GM18867 (cell line): Measurements from ENCODE around the gene LRP4.
A peak's percentile ranks its signal among the peaks of the same experiment; 100 is the strongest.

Source experiments
- ATAC-seq: cut with Tn5 transposase; IDR thresholded peaks from one replicate; pipeline ENCODE4 v1.9.1; 2021; ENCODE audit warnings: mild to moderate bottlenecking, moderate library complexity; ENCODE audit not compliant: unreplicated experiment

Gene LRP4

DNA sequence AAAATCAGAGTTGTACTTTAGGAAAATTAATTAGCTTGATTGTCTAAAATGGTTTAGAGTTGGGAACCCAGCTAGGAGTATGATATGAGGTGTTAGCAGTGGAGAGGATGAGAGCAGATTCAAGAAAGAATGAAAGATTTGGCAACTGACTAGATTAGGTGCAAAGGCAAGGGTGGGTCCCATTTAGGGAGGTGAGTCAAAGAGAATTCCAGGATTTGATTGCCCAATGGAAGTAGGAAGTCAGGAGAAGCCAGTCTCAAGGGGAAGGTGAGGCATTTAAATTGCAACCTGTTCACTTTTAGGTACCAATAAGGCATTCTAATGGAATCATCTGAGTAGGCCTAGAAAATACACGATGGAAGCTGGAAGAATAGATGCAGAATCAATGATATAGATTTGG, 68.7 kb downstream of the LRP4 start:
- ATAC-seq, result no peak

DNA sequence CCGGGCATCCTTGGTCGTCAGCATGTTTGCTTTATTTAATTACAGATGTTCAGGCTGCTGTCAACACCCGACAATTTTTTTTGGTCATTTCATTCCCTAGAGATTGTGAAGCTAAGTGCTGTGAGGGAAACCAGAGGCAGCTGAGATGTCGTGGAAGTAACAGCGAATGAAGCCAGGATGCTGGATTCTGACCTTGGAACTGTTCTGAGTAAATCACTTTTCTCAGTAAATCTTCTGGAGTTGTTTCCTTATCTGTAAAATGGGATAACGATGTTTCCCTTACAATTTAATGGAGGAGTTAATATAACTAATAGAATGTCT, 71.9 kb downstream of the LRP4 start:
- peak; percentile 5 for ATAC-seq

GRCh38 chr11:46845740-46846509, 72.4 kb downstream of the LRP4 start, which contains the start of gene CKAP5:
TSS of gene CKAP5 (minus strand) at chr11:46846280. CDS start at chr11:46821231, 25,049 bp downstream.
- ATAC-seq, result peak; percentile 95

GRCh38 chr11:46845440-46845739, 73.0 kb downstream of the LRP4 start:
- ATAC-seq, result no peak

- no peak for ATAC-seq
Observed at GRCh38 chr11:46840116-46840515, 78.2 kb downstream of the LRP4 start.

DNA sequence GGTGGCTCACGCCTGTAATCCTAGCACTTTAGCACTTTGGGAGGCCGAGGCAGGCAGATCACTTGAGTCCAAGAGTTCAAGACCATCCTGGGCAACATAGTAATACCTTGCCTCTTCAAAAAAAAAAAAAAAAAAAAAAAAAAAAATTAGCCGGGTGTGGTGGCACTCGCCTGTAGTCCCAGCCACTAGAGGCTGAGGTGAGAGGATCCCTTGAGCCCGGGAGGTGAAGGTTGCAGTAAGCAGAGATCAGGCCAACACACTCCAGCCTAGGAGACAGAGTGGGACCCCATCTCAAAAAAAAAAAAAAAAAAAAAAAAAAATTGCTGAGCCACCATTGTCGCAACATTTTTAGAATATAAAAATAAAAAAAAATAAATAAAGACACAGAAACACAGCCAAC, 79.8 kb downstream of the LRP4 start:
- ATAC-seq, result no peak

DNA sequence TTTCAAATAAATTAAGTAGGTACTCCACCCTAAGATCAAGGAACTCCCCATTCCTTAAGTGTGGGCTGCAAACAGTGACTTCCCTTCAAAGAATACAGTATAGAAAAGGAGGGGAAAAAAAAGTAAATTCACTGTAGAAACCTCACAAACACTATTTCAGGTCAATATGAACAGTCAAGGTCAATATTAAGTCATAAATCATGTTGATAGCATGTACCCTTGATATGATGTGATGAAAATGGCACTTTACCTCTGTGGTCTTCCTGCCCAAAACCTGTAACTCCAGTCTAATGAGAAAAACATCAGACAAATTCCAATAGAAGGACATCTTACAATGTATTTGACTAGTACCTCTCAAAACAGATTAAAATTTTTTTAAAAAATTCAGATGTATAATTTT, 80.5 kb downstream of the LRP4 start:
- ATAC-seq, result no peak

DNA sequence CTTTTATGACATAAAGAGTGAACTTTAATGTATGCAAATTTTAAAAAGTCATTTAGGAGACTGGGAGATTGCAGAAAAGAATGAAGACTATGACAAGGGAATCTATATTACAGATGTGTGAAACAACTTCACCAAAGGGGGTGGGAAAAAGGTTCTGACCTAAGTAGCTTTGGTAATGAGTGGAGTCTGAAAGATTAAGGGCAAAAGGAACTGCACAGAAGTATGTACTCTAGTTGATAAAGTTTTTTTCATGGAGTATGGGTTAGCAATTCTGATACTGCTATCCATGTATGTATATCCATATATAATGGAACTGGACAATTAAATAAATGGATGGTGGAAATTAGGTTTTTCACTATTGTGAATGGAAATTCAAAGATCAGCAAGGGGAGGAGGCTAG, 81.5 kb downstream of the LRP4 start:
- ATAC-seq, result no peak

GRCh38 chr11:46836431-46836830, 81.9 kb downstream of the LRP4 start:
- no peak for ATAC-seq

DNA sequence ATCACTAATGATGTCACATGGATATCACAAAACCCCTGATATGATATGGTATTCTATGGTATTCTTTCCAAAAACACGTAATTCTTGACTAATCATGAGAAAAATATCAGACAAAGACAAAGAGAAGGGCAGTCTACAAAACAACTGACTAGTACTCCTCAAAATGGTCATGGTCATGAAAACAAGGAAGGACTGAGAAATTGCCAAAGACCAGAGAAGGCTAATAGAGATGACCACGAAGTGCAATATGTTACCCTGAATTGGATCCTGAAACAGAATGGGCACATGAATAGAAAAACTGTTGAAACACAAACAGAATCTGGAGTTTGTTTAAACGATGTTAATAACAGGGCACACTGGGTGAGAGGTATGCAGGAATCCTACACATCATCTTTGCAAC, 82.5 kb downstream of the LRP4 start:
- ATAC-seq, result no peak

DNA sequence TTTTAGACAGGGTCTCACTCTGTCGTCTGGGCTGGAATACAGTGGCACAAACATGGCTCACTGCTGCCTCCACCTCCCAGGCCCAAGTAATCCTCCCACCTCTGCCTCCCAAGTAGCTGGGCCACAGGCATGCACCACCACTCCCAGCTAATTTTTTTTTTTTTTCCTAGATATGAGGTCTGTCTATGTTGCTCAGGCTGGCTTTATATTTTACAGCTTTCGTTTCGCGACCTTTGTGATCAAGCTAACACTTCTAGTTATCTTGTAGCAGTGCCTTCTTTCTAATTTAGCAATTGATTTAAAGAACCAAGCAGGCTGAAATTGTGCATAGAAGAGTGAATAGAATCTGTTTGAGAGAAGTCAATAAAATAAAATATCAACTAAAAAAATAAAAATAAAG, 83.5 kb downstream of the LRP4 start:
- no peak for ATAC-seq

DNA sequence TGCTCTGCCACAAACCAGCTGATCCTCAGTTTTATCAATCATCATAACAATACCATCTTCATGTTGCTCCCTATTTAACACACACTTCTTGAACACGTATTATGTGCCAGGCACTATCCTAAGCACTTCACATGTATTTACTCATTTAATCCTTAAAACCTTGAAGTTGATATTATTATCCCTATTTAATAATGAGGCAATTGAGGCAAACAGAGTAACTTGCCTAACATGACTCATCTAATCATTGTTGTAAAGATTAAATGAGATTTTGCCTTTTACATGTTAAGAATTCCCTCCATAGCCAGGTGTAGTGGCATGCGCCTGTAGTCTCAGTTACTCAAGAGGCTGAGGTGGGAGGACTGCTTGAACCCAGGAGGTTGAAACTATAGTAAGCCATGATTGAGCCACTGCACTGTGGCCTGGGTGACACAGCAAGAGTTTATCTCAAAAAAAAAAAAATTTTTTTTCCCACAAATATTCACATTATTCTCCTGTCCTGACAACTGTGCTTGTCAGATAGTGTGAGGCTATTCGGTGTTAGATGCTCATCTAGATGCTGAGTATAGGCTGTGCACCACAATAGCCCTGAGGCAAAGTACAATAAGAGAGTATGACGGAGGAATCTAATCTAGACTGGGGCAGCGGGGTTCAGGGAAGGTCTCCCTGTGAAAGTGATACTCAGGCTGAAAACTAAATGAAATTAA, 85.7 kb downstream of the LRP4 start:
- ATAC-seq, result no peak

DNA sequence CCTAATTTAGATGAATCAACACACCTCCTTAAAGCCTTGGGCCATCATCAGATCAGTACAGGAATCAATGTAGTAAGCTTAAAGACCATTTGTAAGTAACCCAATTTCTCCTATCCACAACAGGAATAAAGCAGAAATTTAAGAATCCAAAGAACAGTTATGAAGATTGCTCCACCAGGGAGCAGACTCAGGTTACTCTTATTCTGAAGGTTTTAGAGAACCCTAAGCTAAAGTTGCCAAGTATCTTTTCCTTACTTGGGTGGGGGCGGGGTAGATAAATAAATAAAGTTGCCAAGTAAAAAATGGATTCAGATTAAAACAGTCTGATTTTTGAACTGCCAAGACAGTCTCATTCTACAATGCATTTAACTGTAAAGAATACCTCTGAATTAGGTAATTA, 90.4 kb downstream of the LRP4 start:
- ATAC-seq, result no peak

DNA sequence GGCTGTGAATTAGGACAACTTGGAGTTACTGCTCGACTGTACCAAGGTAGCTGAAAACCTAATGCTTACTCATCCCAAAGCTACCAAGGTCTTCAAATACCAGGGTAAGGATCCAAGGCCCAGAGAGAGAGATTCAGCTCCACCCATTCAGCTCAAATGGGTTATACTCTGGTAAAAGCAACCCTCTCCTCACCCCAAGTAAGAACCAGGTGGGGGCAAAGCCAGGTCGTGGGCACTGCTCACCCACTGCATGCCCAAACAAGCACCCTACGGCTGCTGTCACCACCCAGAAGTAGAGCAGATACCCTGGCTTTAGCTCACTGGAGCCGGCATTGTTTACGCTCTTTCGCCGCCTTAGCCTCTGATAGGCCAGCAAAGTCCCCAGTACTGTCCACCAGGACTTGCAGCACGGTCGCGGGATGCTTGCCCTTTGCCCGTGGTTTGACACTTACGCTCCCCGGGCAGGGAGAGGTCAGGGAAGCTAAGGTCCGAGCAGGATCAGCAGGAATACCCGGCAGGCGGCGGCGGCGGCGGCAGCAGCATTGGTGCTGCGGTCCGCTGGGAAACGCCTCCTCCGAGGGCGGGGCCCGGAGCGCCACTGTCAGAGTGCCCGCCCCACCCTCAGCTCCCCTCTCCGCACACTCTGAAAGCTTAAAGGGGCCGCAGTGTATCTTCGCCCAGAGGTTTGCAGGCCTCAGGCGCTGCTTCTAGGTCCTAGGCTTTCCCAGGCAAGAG, 91.9 kb downstream of the LRP4 start:
- peak; percentile 96 for ATAC-seq

- no peak for ATAC-seq
Observed at GRCh38 chr11:46808799-46809431, 109.4 kb downstream of the LRP4 start.
